SJCRH30 (cell line): ENCODE results near the gene PRAMEF11. TPM values are rescaled to one million over a fixed set of nuclear protein-coding genes. Genes with fewer than 3 reads are reported as not detected.
"Not testable (repeated sequence)": the region's sequence is repeated elsewhere in the genome, so short reads cannot be mapped to it uniquely, and the experiment has no call there.

Experiments used
- DNase-seq, 2 experiments: peaks; one replicate each; pipeline ENCODE4 v3.0.0-alpha.2; 2015 to 2020
- H3K27ac ChIP-seq: fragments of 250-450 bp; sonication (Bioruptor Pico); 2 replicates; pipeline ENCODE4 v1.5.1; 2020; ENCODE audit warnings: mild to moderate bottlenecking, moderate library complexity
- H3K27me3 ChIP-seq: fragments of 250-450 bp; sonication (Bioruptor Pico); 2 replicates; pipeline ENCODE4 v1.5.1; 2020; ENCODE audit warnings: mild to moderate bottlenecking, moderate library complexity
- H3K36me3 ChIP-seq: fragments of 250-450 bp; sonication (Bioruptor Pico); 2 replicates; pipeline ENCODE4 v1.5.1; 2020; ENCODE audit warnings: mild to moderate bottlenecking, moderate library complexity
- H3K4me1 ChIP-seq: fragments of 250-450 bp; sonication (Bioruptor Pico); 2 replicates; pipeline ENCODE4 v1.5.1; 2020; ENCODE audit warnings: mild to moderate bottlenecking, moderate library complexity
- H3K4me3 ChIP-seq: fragments of 250-450 bp; sonication (Bioruptor Pico); 2 replicates; pipeline ENCODE4 v1.5.1; 2020; ENCODE audit warnings: mild to moderate bottlenecking, moderate library complexity
- H3K9me3 ChIP-seq: fragments of 250-450 bp; sonication (Bioruptor Pico); replicated peaks from 2 replicates; pipeline ENCODE4 v1.5.1; 2020; ENCODE audit warnings: mild to moderate bottlenecking, moderate library complexity
- total RNA-seq: library from RNA; depleted of rRNA; stranded (reverse); fragments of >200 nt; shearing (Covaris generic); gene quantifications from 2 replicates; pipeline ENCODE4 v1.2.3, GENCODE V29; 2014; rRNA removed

Gene PRAMEF11
- not detected in 2 replicates for total RNA-seq

DNA sequence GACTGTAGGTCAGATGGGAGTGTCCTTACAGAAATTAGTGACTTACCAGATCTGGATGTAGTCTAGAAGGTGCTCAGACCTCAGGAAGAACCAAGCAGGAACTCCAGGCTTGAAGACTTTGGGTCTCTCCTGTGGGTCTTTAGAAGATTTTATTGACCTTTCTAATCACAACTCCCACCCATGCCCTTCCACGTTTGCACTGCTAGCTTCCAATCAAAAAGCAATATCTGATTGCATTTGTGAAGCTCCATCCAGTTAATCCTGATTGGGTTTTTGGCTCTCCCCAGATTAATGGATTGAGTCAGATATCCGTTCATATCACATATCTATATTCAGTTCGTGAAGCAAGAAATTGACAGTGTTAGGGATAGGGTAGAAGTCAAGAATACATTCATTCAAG is at the start of gene PRAMEF11:
PRAMEF11 (minus strand) TSS at position 101 of the 400 bp plus-strand sequence. CDS start 2,621 bp downstream, outside the sequence.
- H3K4me1 ChIP-seq, H3K4me3 ChIP-seq, H3K27me3 ChIP-seq, H3K9me3 ChIP-seq, DNase-seq, H3K27ac ChIP-seq, H3K36me3 ChIP-seq: not testable (repeated sequence)

DNA sequence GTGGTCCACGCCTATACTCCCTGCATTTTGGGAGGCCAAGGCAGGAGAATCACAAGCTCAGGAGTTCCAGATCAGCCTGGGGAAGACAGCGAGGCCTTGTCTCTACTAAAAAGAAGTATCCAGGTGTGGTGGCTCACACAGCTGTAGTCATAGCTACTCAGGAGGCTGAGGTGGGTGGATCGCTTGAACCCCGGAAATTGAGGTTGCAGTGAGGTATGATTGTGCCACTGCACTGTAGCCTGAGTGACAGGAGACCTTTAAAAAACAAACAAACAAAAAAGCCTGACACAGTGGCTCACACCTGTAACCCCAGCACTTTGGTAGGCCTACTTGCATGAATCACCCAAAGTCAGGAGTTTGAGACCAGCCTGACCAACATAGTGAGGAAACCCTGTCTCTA is 47.2 kb upstream of the PRAMEF11 start:
- H3K9me3 ChIP-seq, H3K4me1 ChIP-seq, H3K36me3 ChIP-seq, H3K4me3 ChIP-seq, H3K27ac ChIP-seq, H3K27me3 ChIP-seq, DNase-seq: not testable (repeated sequence)

DNA sequence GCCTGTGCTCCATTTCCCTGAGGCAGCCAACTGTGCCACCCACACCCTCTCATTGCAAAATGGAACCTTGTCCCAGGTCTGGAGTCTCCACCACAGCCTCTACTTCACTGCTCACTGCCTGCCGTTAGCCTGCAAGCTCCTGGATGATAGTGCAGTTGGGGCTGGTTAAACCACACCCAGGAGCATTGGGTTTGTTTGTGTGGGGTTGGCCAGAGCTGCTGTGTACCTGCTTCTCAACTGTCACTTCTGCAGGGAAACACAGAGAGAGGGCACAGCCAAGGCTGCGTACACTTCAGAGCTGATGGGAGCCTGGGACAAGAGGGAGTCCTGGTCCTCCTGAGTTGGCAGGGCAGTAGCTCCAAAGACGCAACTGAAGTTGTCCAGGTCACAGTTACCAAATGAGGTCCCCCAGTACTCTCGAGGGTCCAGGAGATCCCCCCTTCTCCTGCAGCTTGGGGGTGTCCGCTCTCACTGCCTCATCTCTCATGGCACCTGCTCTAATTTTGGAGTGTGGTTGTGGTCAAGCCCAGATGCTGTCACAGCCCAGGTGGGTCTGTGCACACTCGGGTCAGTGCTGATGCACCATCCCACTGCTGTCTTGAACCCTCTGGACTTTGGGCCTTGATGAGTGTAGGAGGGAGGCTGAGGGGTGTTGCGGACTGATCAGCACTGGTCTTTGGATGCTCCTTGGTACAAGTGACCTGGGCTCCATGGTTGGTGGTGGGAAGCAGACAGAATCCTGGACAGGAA is 32.1 kb upstream of the PRAMEF11 start:
- not testable (repeated sequence) for H3K4me1 ChIP-seq

DNA sequence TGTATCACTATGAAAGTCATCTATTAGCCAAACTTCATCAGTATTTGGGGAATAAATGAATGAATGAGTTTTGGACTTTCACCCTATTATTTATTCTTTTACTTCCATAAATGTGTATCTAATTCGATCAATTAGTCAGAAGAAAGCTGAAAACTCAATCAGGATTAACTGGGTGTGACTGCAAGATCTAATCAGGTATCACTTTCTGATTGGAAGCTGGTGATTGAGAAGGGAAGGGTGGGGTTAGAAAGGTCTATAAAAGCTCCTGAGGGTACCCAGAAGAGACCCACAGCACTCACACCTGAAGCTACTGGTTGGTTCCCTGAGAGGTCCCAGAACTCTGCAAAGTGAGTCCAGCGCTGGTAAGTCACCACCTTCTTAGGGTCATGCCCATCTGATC is 25.6 kb upstream of the PRAMEF11 start, which contains the start of gene PRAMEF2:
PRAMEF2 (plus strand) TSS at position 301 of the 400 bp plus-strand sequence. CDS start 1,924 bp downstream, outside the sequence.
- H3K9me3 ChIP-seq, H3K27ac ChIP-seq, H3K4me3 ChIP-seq, H3K4me1 ChIP-seq, H3K27me3 ChIP-seq, H3K36me3 ChIP-seq, DNase-seq: not testable (repeated sequence)

More for the DNA sequence above, 32.1 kb upstream of the PRAMEF11 start:
- not testable (repeated sequence) for H3K4me3 ChIP-seq, H3K27me3 ChIP-seq, H3K36me3 ChIP-seq, DNase-seq, H3K9me3 ChIP-seq, H3K27ac ChIP-seq

DNA sequence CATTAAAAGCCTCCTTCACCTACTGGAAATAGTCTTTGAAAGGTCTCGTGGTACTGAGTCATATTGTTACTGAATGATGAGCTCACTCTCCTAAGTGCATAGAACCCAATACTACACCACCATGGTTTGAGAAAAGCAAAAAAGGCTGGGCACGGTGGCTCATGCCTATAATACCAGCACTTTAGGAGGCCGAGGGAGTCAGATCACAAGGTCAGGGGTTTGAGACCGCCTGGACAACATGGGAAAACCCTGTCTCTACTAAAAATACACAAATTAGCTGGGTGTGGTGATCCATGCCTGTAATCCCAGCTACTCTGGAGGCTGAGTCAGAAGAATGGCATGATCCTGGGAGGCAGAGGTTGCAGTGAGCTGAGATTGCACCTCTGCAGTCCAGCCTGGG is 20.6 kb upstream of the PRAMEF11 start:
- H3K36me3 ChIP-seq = no peaks in the 10 kb centered on the region
- H3K9me3 ChIP-seq = no peaks in the 10 kb centered on the region

DNA sequence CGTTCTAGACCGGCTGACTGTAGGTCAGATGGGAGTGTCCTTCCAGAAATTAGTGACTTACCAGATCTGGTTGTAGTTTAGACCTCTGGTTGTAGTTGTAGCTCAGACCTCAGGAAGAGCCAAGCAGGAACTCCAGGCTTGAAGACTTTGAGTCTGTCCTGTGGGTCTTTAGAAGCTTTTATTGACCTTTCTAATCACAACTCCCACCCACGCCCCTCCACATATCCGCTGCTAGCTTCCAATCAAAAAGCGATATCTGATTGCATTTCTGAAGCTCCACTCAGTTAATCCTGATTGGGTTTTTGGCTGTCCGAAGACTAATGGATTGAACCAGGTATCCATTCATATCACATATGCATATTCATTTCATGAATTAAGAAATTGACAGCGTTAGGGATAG is 17.4 kb upstream of the PRAMEF11 start, which contains the start of gene HNRNPCL1:
HNRNPCL1 (minus strand) TSS at position 101 of the 400 bp plus-strand sequence. CDS start 431 bp downstream, outside the sequence.
- not testable (repeated sequence) for H3K9me3 ChIP-seq, H3K4me3 ChIP-seq, H3K27ac ChIP-seq, H3K36me3 ChIP-seq, DNase-seq, H3K27me3 ChIP-seq, H3K4me1 ChIP-seq

More for the DNA sequence above, 20.6 kb upstream of the PRAMEF11 start:
- Histone ChIP-seq H3K4me1 (no peaks in the 10 kb centered on the region), H3K27ac (no peak overlapping the region), H3K4me3 (no peak overlapping the region), H3K27me3 (no peaks in the 10 kb centered on the region)
- DNase-seq = no peak

DNA sequence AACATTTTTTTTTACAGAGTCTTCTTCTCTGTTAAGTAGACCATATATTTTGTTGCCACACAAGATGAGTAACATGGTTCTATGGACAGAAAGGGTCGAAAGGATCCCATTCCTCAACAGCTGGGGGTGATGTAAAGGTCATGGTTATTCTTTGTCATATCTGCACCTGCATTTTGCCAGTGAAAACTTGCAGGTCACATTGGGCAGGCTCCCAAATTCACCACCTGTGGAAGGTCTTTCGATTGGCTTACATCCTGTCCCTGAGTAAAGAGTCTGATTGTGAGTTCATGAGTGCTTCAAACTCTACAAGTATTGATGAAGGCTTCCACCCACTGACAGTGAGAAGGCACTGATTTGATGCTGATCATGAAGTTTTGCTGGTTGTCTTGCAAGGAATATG is 2.0 kb upstream of the PRAMEF11 start:
- not testable (repeated sequence) for H3K27ac ChIP-seq, H3K36me3 ChIP-seq

DNA sequence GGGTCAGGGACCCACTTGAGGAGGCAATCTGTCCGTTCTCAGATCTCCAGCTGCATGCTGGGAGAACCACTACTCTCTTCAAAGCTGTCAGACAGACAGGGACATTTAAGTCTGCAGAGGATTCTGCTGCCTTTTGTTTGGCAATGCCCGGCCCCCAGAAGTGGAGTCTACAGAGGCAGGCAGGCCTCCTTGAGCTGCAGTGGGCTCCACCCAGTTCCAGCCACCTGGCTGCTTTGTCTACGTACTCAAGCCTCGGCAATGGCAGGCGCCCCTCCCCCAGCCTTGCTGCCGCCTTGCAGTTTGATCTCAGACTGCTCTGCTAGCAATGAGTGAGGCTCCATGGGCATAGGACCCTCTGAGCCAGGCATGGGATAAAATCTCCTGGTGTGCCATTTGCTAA is 12.1 kb downstream of the PRAMEF11 start:
- not testable (repeated sequence) for H3K4me1 ChIP-seq, H3K4me3 ChIP-seq

More for the DNA sequence above, 2.0 kb upstream of the PRAMEF11 start:
- not testable (repeated sequence) for DNase-seq, H3K4me3 ChIP-seq, H3K9me3 ChIP-seq, H3K4me1 ChIP-seq, H3K27me3 ChIP-seq

DNA sequence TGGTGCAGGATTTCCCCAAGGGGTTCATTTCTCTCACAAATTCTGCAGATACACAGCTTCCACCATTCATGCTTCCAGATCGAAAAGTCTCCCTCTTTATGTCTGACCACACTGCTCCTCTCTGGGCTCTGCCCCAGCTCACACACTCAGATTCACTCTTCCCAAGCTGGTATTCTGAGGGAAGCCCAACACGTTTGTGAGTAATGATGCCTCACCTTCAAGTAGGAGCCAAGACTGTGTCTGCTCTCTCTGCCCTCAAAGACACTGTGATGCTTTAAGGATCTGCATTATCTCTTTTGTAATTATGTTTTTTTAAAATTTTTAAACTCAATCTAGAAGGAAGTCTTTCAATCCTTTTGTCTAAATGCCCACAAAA is 19.8 kb downstream of the PRAMEF11 start:
- Histone ChIP-seq H3K27me3 (peaks cover 5% of the 10 kb centered on the region; the same call in 1 of the 2 replicates), H3K36me3 (no peaks in the 10 kb centered on the region), H3K27ac (no peak overlapping the region), H3K4me3 (no peak overlapping the region), H3K9me3 (no peaks in the 10 kb centered on the region), H3K4me1 (no peaks in the 10 kb centered on the region)
- DNase-seq = no peak

More for the DNA sequence above, 12.1 kb downstream of the PRAMEF11 start:
- not testable (repeated sequence) for H3K27ac ChIP-seq, H3K36me3 ChIP-seq, H3K27me3 ChIP-seq, DNase-seq, H3K9me3 ChIP-seq

DNA sequence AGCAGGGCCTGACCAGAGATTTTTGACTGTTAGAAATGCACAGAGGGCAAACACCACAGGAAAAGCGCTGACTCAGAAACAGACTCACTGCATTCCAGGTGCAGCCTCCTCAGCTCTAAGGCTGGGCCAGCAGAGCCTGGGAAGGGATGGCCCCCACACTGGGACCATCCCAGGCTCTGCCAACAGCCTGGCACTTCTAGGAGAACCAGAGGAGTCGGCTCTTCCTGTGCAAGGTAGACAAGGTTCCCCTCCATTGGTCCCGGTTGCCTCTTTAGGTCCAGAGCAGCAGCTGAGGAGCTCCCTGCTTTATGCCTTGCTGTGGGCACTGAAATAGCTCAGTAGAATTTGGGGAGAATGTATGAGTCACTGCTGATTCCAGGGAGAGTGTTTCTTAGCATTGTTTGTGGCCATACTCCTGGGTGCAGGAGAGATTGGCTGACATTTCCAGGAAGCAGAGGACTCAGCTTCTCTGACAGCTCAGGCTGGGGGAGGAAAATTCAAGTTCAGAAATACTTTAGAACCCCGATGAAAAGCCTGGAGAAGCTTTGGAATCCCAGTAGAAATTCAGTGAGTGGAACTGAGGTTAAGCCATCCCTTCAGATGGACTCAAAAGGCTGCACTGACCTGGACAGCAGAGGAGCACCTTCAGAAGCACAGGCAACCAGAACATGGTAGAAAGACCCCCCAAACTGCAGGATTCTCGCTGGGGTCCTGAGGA is 20.4 kb downstream of the PRAMEF11 start:
- DNase-seq = no peak
- Histone ChIP-seq H3K27ac (no peak overlapping the region), H3K27me3 (peaks cover 5% of the 10 kb centered on the region; the same call in 1 of the 2 replicates), H3K9me3 (no peaks in the 10 kb centered on the region), H3K4me1 (no peaks in the 10 kb centered on the region), H3K36me3 (no peaks in the 10 kb centered on the region), H3K4me3 (no peak overlapping the region)

DNA sequence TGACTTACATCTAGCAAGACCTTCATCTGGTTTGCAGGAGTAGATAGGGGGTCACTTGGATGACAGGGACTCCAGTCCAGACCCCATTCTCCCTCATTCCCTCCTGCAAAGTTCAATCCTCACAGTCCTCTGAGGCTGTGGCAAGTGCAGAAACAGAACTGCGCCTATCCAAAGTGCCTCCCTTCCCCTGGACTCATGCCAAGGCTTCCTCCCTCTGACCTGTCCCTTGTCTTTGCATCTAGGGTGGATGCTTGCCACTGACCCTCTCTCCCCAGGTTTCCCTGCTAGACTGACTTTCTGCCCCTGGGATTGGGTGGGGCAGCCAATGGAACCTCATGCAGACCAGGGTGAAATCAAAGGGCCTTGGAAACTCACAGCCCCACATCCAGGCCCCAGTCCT is 21.3 kb downstream of the PRAMEF11 start:
- Histone ChIP-seq H3K27ac (no peak overlapping the region), H3K4me3 (no peak overlapping the region), H3K27me3 (peaks cover 5% of the 10 kb centered on the region; the same call in 1 of the 2 replicates), H3K36me3 (no peaks in the 10 kb centered on the region), H3K9me3 (no peaks in the 10 kb centered on the region), H3K4me1 (no peaks in the 10 kb centered on the region)
- DNase-seq = no peak

DNA sequence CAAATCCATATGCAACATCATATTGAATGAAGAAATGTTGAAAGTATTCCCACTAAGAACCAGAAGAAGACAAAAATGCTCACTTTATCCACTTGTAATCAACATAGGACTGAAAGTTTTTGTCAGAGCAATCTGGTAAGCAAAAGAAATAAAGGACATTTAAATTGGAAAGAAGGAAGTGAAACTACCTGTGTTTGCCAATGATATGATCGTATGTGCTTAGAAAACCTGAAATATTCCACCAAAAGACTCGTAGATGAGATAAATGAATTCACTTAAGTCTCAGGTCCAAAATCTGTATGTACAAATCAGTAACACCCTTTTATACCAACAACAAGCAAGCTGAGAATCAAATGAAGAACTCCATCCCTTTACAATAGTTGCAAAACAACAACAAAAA is 31.5 kb downstream of the PRAMEF11 start:
- H3K4me3 ChIP-seq = no peak overlapping the region
- no peaks in the 10 kb centered on the region for H3K27me3 ChIP-seq
- no peaks in the 10 kb centered on the region for H3K4me1 ChIP-seq
- no peak overlapping the region for H3K27ac ChIP-seq
- DNase-seq = no peak
- H3K9me3 ChIP-seq = no peaks in the 10 kb centered on the region
- no peaks in the 10 kb centered on the region for H3K36me3 ChIP-seq

DNA sequence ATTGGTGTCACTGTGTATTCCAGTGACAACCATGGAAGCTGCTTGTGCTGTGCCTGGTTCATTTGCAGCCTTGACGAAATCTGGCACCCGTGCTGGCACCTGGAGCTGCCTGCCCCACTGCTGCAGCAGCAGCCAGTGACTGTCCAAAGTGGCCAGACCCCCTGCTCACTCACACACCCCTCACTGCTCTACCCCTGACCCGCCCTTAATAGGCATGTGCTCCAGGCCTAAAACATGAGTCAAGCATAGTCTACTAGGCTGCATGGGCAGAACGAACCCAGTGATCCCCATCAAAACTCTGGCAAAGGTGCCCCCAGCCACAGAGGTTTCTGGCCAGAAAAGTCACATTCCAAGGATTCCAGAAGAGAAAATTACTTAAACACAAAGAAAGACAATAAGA is 32.3 kb downstream of the PRAMEF11 start:
- Histone ChIP-seq H3K27ac (no peak overlapping the region), H3K4me1 (no peaks in the 10 kb centered on the region), H3K9me3 (no peaks in the 10 kb centered on the region), H3K4me3 (no peak overlapping the region), H3K27me3 (no peaks in the 10 kb centered on the region), H3K36me3 (no peaks in the 10 kb centered on the region)
- DNase-seq = no peak

DNA sequence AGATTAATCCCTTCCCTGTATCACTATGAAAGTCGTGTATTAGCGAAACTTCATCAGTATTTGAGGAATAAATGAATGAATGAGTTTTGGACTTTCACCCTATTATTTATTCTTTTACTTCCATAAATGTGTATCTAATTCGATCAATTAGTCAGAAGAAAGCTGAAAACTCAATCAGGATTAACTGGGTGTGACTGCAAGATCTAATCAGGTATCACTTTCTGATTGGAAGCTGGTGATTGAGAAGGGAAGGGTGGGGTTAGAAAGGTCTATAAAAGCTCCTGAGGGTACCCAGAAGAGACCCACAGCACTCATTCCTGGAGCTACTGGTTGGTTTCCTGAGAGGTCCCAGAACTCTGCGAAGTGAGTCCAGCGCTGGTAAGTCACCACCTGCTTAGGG is 40.1 kb downstream of the PRAMEF11 start, which contains the start of gene PRAMEF1:
PRAMEF1 (plus strand) TSS at position 301 of the 400 bp plus-strand sequence. CDS start 1,831 bp downstream, outside the sequence.
- not testable (repeated sequence) for H3K4me3 ChIP-seq, H3K4me1 ChIP-seq, H3K36me3 ChIP-seq, H3K9me3 ChIP-seq, H3K27ac ChIP-seq, DNase-seq, H3K27me3 ChIP-seq

DNA sequence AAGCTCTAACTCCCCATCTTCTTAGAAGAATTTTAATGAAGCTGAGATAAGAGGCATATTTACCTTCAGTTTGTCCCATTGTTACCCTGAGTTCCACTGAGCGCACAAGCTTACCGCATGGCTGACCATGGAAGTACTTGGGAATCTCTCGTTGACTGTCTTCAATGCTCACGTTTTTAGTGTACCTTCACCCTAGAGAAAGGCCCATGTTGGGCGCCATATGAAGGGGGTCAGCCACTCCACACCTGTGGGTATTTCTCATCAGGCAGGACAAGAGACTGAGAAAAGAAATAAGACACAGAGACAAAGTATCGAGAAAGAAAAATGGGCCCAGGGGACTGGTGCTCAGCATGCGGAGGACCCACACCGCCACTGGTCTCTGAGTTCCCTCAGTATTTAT is 46.5 kb downstream of the PRAMEF11 start:
- not testable (repeated sequence) for DNase-seq, H3K9me3 ChIP-seq, H3K4me1 ChIP-seq, H3K4me3 ChIP-seq, H3K27ac ChIP-seq, H3K27me3 ChIP-seq, H3K36me3 ChIP-seq
